ENCODE measurements around the gene NUDT10.
"Not testable (repeated sequence)": the region's sequence is repeated elsewhere in the genome, so short reads cannot be mapped to it uniquely, and the experiment has no call there.

Gene NUDT10

DNA sequence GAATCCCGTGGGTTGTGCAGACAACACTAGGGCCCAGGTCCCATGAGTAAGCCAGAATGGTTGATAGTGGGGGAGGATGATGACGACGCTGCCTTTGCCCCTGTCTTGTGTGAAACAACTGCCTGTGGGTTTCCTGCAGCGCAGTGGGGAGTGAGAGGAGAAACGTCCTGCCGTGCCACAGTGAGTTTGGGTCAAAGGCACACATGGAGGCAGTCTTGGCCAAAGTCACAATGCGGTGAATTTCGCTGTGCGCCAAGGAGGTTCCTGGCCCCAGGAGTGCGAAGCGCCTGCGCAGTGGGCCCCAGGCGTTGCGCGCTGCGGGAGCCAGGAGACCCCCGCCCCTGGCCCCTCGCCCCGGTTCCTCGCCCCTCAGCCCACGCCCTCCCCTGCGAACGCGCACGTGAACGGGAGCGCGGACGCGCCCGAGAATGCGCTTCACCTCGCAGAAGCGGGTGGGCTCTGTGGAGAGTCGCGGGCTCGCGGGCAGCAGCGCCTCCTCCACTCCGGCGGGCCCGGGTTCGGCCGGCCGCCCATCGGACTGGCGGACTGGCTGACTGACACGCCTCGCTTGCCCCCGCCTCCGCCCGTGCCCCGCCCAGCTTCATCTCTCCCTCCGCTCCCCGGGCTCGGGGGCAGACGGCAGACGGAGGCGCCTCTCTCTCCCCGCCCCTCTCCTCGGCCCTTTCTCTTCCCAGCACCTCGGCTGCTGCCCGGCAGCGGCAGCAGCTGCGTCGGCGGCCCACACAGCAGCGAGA is at the start of gene NUDT10:
Gene NUDT10, plus strand, starts transcription at position 635 of the 755 bp plus-strand sequence. CDS start 144 bp downstream, outside the sequence.
- no peak for DNase-seq (ENCODE audit: low read depth in 2 of 2)

DNA sequence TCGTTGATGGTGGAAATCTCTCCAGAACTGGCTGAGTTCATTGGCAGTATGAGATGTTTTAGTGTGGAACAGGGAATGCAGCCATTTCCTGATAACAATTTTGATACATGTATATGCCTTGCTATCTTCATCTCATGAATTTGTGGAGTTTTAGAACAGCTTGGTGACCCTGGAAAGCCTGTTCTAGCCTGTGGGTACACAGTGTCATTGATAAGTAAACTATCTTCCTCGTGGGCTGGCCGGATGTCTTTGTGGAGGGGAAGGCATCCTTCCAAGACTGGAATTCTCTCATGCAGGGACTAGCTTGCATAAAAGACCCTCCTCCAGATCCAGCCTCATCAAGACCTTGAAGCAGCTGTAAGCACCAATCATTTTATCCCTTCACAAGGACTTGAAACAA is 40.2 kb upstream of the NUDT10 start:
- no peak for DNase-seq (ENCODE audit: low read depth in 2 of 2)

DNA sequence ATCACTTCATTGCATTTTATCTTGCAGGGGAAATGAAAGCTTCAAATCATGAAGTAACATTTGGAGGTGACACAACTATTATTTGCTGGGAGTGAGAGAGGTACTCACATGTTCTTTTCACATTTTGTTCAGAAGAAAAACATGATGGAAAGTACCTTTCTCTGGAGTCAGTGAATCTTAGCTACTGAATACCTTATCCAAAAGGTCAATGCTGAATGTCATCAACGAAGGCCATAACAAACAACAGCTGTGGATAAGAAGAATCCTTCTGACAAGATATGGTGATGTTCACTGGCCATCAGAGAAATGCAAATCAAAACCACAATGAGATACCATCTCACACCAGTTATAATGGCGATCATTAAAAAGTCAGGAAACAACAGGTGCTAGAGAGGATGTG is 36.5 kb upstream of the NUDT10 start:
- DNase-seq (ENCODE audit: low read depth in 2 of 2), result no peak

DNA sequence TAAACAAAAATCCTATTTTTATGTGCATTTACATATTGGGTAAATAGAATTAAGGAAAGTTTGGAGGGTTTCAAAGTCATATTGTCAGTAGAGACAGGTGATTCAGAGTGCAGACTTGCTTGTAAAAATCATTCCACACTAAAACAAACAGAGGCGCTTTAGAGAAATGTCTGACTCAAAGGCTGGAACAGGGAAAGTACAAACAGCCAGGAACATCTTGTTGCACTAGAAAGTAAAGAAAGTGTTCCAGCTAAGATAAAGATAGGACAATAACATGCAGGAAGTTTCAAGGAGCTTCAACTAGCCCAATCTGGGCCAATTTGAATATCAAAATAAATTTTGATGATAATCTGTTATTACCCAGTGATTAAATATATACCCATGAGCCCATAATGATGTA is 16.4 kb upstream of the NUDT10 start:
- DNase-seq (ENCODE audit: low read depth in 2 of 2), result no peak

DNA sequence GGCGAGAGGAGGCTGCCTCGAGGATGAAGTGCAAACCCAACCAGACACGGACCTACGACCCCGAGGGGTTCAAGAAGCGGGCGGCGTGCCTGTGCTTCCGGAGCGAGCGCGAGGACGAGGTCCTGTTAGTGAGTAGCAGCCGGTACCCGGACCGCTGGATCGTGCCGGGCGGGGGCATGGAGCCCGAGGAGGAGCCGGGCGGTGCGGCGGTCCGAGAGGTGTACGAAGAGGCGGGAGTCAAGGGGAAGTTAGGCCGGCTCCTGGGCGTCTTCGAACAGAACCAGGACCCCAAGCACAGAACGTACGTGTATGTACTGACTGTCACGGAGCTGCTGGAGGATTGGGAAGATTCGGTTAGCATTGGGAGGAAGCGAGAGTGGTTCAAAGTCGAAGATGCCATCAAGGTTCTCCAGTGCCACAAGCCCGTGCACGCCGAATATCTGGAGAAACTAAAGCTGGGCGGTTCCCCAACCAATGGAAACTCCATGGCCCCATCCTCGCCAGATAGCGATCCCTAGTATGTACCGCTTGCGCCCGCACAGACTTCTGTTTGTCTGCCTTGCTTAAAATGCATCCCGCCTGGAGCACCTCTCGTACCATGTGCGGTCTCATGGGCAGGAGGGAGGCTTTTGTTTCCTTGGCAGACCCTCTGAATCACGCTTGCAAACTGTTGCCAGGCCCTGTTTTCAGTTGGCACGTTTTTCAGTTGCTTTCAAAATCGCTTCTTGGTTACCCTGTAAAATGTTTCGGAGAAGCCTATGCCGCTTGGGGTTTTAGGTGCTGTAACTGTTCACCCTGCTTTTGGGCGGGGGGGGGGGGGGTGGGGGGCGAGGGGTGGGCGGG is 542 bp downstream of the NUDT10 start:
- DNase-seq (ENCODE audit: low read depth in 2 of 2), result not testable (repeated sequence)

DNA sequence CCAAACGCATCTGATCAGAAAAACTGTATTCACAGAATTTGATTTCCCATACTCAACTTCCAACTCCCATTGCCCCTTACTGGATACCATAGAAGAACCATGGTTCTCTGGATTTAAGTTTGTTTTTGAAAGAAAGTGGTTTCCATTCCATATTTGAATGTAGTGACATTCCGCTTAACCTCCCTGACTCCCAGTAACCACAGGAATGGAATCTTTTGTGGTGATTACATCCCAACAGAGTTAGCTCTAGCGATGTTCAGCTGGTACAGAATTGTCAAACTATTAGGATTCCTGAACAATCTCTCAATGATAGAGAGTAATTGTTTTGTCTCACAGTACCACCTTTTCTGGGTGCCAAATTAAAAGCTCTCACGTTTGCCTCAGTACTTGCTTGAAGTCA is 1.7 kb downstream of the NUDT10 start:
- no peak for DNase-seq (ENCODE audit: low read depth in 2 of 2)

GRCh38 chrX:51336584-51336983 is 4.0 kb downstream of the NUDT10 start:
- DNase-seq (ENCODE audit: low read depth in 2 of 2), result no peak

GRCh38 chrX:51361251-51361650 is 28.6 kb downstream of the NUDT10 start:
- no peak for DNase-seq (ENCODE audit: low read depth in 2 of 2)

- DNase-seq (ENCODE audit: low read depth in 2 of 2), result no peak
Observed at GRCh38 chrX:51376672-51377071, 44.0 kb downstream of the NUDT10 start.

Measured in stimulated activated CD4-positive, alpha-beta T cell treated with anti-CD3 and anti-CD28 coated beads, Interleukin-15, amount 100 ng/mL, for 48 hours (primary cell).